Dermis microvascular lymphatic vessel endothelial cell (primary cell): ENCODE data around the gene VIPR1. TPM values are rescaled to one million over a fixed set of nuclear protein-coding genes. Genes with fewer than 3 reads are reported as not detected.
"Not testable (repeated sequence)": the region's sequence is repeated elsewhere in the genome, so short reads cannot be mapped to it uniquely, and the experiment has no call there.

Experiments used
- DNase-seq, 2 donors: peaks; one replicate each; pipeline versions ENCODE4 v3.0.0 to v3.0.0-alpha.2; 2010; ENCODE audit warnings: low read depth in 2 of 2
- total RNA-seq: library from RNA; depleted of rRNA; stranded (reverse); fragments of >200 nt; gene quantifications from 2 replicates; pipeline ENCODE4 v1.2.1, GENCODE V29; 2014

VIPR1 gene
- total RNA-seq, 1 donor from 2014 or later = not detected

GRCh38 chr3:42572278-42572677 lies 69.8 kb downstream of the VIPR1 start:
- peak in 1 of 2 donors; percentile 64 for DNase-seq

DNA sequence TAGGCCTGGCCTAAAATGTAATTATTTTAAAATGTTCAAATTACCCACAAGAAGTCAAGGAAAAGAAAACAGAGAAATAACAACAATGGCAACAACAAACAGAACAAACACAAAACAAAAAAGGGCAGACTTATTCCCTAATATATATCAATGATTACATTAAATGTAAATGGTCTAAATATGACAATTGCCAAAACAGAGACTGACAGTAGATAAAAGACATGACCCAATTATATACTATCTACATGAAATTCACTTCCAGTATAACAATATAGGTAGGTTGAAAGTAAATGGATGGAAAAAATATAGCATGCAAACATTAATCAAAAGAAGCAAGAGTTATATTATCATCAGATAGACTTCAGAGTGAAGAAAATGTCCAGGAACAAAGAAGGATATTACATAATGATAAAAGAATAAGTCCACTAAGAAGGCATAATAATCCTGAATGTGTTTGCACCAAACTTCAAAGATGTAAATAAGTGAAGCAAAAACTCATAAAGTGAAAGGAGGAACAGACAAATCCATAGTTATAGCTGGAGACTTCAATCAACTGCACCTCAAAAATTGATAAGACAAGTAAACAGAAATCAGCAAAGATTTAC lies 72.8 kb downstream of the VIPR1 start:
- no peak for DNase-seq

GRCh38 chr3:42578054-42578453 lies 75.6 kb downstream of the VIPR1 start:
- DNase-seq = no peak

DNA sequence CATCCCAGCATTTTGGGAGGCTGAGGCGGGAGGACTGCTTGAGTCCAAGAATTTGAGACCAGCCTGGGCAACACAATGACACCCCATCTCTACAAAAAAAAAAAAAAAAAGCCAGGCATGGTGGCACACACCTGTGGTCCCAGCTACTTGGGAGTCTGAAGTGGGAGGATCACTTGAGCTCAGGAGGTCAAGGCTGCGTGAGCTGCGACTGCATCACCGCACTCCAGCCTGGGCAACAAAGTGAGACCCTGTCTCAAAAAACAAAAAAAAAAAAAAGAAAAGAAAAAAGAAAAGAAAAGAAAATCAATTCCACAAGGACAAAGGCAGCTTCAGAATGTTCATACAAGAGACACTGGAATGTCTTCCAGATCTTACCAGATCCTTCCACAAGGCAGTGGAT lies 76.9 kb downstream of the VIPR1 start:
- DNase-seq = not testable (repeated sequence)

DNA sequence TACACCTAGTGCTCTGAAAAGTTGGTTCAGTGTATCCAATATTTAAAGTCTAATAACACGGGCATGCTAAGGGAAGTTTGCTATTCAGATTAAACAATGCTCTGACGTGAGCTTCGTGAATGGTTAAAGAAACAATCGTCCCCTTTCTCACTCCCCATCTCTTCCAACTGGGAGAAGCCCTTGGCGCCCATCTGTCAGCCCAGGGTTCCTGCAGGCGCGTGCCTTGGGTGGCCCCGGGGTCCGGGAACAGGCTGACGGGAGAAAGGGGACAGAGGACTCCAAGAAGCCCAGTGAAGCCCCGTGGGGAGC lies 78.9 kb downstream of the VIPR1 start:
- DNase-seq = peak in 1 of 2 donors; percentile 47

GRCh38 chr3:42581709-42582473 lies 79.4 kb downstream of the VIPR1 start, which contains the start of gene SEC22C:
Gene SEC22C, minus strand, starts transcription at chr3:42581967. Its CDS starts 12,921 bp downstream, at chr3:42569046.
- DNase-seq = peak; percentile 72 to 95

- DNase-seq = no peak
Measured at GRCh38 chr3:42582474-42583070, 80.1 kb downstream of the VIPR1 start.

Other genes starting within 250 kb of the VIPR1 start
- gene CCK, start 236.5 kb upstream of the VIPR1 start, total RNA-seq = not detected in 2 replicates
- gene LYZL4, start 92.0 kb upstream of the VIPR1 start, total RNA-seq = not detected in 2 replicates
- 82.0 and 89.5 TPM in 2 replicates for gene SEC22C, start 79.3 kb downstream of the VIPR1 start, total RNA-seq
- 23.8 and 33.9 TPM in 2 replicates for gene SS18L2, start 88.2 kb downstream of the VIPR1 start, total RNA-seq
- 36.3 and 42.7 TPM in 2 replicates for gene NKTR, start 98.0 kb downstream of the VIPR1 start, total RNA-seq
- 12.2 and 20.0 TPM in 2 replicates for gene ZBTB47, start 151.1 kb downstream of the VIPR1 start, total RNA-seq
- gene KLHL40, start 182.9 kb downstream of the VIPR1 start, total RNA-seq = not detected in 2 replicates
- gene HHATL, start 200.2 kb downstream of the VIPR1 start, total RNA-seq = not detected in 2 replicates